Thoracic aorta (tissue), 2 donors: ENCODE measurements around the gene GLP2R. TPM values are rescaled to one million over a fixed set of nuclear protein-coding genes. Genes with fewer than 3 reads are reported as not detected.

ENCODE experiments used
- ATAC-seq: fragments of 150-250 bp; one replicate; pipeline ENCODE4 v1.8.0; 2017; ENCODE audit warnings: low read depth; ENCODE audit not compliant: insufficient number of reproducible peaks, low FRiP score
- DNase-seq: peaks from one replicate; pipeline ENCODE4 v3.0.0-alpha.2; 2020; ENCODE audit warnings: low spot score
- H3K27ac ChIP-seq, 2 donors: fragments of 200-600 bp; sonication (generic); 1 replicate in 1 of 2; 2 replicates in 1 of 2; pipeline ENCODE4 v1.5.1; 2016; ENCODE audit warnings: mild to moderate bottlenecking in 2 of 2, moderate library complexity in 2 of 2
- H3K27me3 ChIP-seq: fragments of 200-600 bp; sonication (generic); replicated peaks from 2 replicates; pipeline ENCODE4 v1.6.0; 2016; ENCODE audit warnings: mild to moderate bottlenecking; ENCODE audit not compliant: insufficient read depth
- H3K36me3 ChIP-seq: fragments of 200-600 bp; sonication (generic); one replicate; pipeline ENCODE4 v1.5.1; 2016
- H3K4me1 ChIP-seq, 2 donors: fragments of 200-600 bp; sonication (generic); 1 replicate in 1 of 2; 2 replicates in 1 of 2; pipeline versions ENCODE4 v1.5.1 to v1.6.0; 2016; ENCODE audit warnings: low read depth in 2 of 2, mild to moderate bottlenecking in 1 of 2; ENCODE audit not compliant: control insufficient read depth in 1 of 2
- H3K4me3 ChIP-seq: fragments of 200-600 bp; sonication (generic); 2 replicates; pipeline ENCODE4 v1.5.1; 2016; ENCODE audit warnings: mild to moderate bottlenecking
- H3K9me3 ChIP-seq: fragments of 200-600 bp; sonication (generic); 2 replicates; pipeline ENCODE4 v1.5.1; 2016
- CTCF ChIP-seq: fragments of 200-600 bp; sonication (generic); IDR thresholded peaks from one replicate; pipeline ENCODE4 v1.5.1; 2019; ENCODE audit warnings: antibody characterized with exemption
- total RNA-seq, 2 donors: library from RNA; depleted of rRNA; stranded (reverse); fragments of >200 nt; gene quantifications; one replicate each; pipeline versions ENCODE4 v1.1.0 to v1.2.3, GENCODE V29; 2016

GLP2R gene
- total RNA-seq, 2 donors from 2014 or later, result 2.3 TPM; not detected in 1

GRCh38 chr17:9912121-9913099 is 86.7 kb downstream of the GLP2R start:
- TF ChIP-seq CTCF, result no peak
- no peaks in the 10 kb centered on the region for H3K4me1 ChIP-seq
- no peaks in the 10 kb centered on the region for H3K9me3 ChIP-seq
- no peaks in the 10 kb centered on the region for H3K27me3 ChIP-seq
- ATAC-seq (no peak), DNase-seq (no peak)
- no peak overlapping the region for H3K27ac ChIP-seq
- no peaks in the 10 kb centered on the region for H3K36me3 ChIP-seq
- no peak overlapping the region for H3K4me3 ChIP-seq

- H3K27ac ChIP-seq, result no peak overlapping the region
- no peaks in the 10 kb centered on the region for H3K27me3 ChIP-seq
- no peaks in the 10 kb centered on the region for H3K4me1 ChIP-seq
- ATAC-seq (no peak), DNase-seq (no peak)
- no peaks in the 10 kb centered on the region for H3K9me3 ChIP-seq
- TF ChIP-seq CTCF, result no peak
- no peaks in the 10 kb centered on the region for H3K36me3 ChIP-seq
- no peak overlapping the region for H3K4me3 ChIP-seq
Observed at GRCh38 chr17:9913476-9913875, 87.8 kb downstream of the GLP2R start.

- H3K36me3 ChIP-seq, result no peaks in the 10 kb centered on the region
- H3K4me1 ChIP-seq, result no peaks in the 10 kb centered on the region
- no peak for TF ChIP-seq CTCF
- no peak overlapping the region for H3K27ac ChIP-seq
- H3K27me3 ChIP-seq, result no peaks in the 10 kb centered on the region
- no peaks in the 10 kb centered on the region for H3K9me3 ChIP-seq
- ATAC-seq (no peak), DNase-seq (no peak)
- no peak overlapping the region for H3K4me3 ChIP-seq
Observed at GRCh38 chr17:9916108-9916507, 90.4 kb downstream of the GLP2R start.

GRCh38 chr17:9917131-9917530 is 91.4 kb downstream of the GLP2R start:
- H3K9me3 ChIP-seq, result no peaks in the 10 kb centered on the region
- ATAC-seq (no peak), DNase-seq (no peak)
- no peak overlapping the region for H3K4me3 ChIP-seq
- no peak for TF ChIP-seq CTCF
- H3K36me3 ChIP-seq, result no peaks in the 10 kb centered on the region
- no peak overlapping the region for H3K27ac ChIP-seq
- no peaks in the 10 kb centered on the region for H3K4me1 ChIP-seq
- H3K27me3 ChIP-seq, result no peaks in the 10 kb centered on the region

GRCh38 chr17:9917801-9918200 is 92.1 kb downstream of the GLP2R start:
- Histone ChIP-seq H3K27me3 (no peaks in the 10 kb centered on the region), H3K9me3 (no peaks in the 10 kb centered on the region), H3K36me3 (no peaks in the 10 kb centered on the region), H3K27ac (no peak overlapping the region), H3K4me1 (no peaks in the 10 kb centered on the region), H3K4me3 (no peak overlapping the region)
- TF ChIP-seq CTCF, result no peak
- ATAC-seq (no peak), DNase-seq (no peak)
